Frontal cortex (tissue), 4 donors: ENCODE measurements around the gene CD93. TPM values are rescaled to one million over a fixed set of nuclear protein-coding genes. Genes with fewer than 3 reads are reported as not detected.

Experiments
- DNase-seq, 2 donors: peaks; one replicate each; pipeline ENCODE4 v3.0.0; 2012; ENCODE audit warnings: low spot score in 2 of 2
- FAIRE-seq: peaks from 2 replicates; lab custom pipeline; 2012; peaks lifted over from hg19 to GRCh38; lab: Jason Lieb, UNC
- total RNA-seq: library from RNA; depleted of rRNA; stranded (reverse); fragments of >200 nt; gene quantifications from one replicate; pipeline ENCODE4 v1.2.3, GENCODE V29; 2014
- donor health status: control.
- donor health status: control.
- donor health status: control.

CD93 gene
- total RNA-seq, 1 donor from 2014 or later: 10.6 TPM

GRCh38 chr20:23101696-23102406 lies 15.7 kb upstream of the CD93 start:
- no peak for DNase-seq
- no peak for FAIRE-seq

DNA sequence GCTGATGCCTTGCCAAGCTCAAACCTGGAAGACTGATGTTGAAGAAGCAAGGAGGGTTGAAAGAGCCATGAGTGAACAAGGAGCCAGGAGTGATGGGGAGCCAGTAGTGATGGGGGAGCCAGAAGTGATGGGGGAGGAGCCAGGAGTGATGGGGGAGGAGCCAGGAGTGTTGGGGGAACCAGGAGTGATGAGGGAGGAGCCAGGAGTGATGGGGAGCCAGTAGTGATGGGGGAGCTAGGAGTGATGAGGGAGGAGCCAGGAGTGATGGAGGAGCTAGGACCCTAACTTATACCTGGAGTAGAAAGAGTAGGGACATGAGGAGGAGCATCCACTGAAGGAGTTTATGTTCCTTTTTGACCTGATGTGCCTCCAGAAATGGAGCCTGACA lies 14.6 kb upstream of the CD93 start:
- DNase-seq: no peak
- FAIRE-seq: no peak

- FAIRE-seq (no peak), DNase-seq (no peak)
Observed at GRCh38 chr20:23099791-23100719, 13.9 kb upstream of the CD93 start.

DNA sequence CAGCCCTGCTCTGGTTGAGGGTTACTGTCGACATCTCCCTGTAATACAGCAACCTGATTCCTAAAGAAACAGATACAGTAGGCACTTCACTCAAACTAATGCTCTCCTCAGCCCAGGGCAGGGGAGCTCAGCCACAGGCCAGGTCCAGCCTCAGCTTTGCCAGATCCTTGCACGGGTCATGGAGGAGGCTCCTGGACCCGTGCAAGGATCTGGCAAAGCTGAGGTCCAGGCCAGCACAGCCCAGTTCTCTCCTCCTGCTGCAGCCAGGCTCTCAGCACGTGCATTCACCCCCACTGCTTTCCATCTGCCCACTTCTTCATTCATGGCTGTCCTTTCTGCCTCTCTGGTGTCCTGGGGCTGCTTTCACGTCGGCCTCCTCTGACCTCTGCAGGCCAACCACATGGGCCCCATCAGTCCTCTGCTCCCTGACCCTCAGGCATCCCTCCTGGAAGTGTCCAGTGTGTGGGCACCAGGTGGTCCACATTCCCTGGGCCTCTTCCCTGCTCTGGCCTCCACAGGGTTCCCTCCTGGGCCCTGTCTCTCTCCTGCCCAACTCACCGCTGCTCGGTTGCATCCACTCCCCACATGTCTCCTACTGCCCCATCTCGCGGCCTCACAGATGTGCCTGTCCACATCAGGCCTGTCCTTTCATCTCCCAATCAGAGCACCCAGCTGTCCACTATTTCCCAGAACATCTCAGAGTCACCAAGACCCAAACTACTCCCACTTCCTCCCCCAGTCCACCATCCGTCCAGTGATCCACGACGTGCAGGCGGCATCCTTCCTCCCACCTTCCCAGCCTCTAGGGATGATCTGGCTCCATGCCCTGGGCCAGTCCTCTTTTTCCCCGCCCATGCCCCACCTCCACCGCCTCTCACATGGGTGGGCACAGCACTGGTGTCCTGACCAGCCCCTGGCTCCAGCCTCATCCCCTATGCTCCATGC lies 11.8 kb upstream of the CD93 start:
- DNase-seq (no peak), FAIRE-seq (no peak)

DNA sequence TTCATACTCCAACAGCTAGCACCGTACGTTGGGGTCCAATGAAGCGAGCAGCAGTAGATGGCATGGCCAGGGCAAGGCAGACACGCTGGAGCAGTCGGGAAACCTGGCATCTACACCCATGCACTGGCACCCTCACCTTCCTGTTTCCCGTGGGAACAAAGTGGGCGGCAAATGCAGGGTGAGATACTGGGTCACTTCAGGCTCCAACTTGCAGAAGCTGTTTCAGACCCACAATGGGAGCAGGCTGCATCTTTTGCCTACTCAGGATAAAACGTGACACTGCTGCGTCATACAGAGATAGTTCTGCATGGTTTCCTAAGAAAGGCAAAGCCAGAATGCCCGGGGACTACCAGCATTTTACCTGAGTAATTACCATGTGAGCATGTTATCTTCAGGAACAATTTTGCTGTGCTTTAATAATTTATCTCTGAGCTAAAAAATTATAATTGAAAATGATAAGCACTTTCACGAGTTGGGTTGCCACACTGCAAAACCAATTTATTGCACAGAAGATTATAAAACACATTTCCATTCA lies 10.9 kb upstream of the CD93 start:
- no peak for DNase-seq
- FAIRE-seq: no peak

GRCh38 chr20:23096097-23096496 lies 10.0 kb upstream of the CD93 start:
- DNase-seq: no peak
- FAIRE-seq: no peak

GRCh38 chr20:23095499-23095898 lies 9.4 kb upstream of the CD93 start:
- no peak for FAIRE-seq
- no peak for DNase-seq

DNA sequence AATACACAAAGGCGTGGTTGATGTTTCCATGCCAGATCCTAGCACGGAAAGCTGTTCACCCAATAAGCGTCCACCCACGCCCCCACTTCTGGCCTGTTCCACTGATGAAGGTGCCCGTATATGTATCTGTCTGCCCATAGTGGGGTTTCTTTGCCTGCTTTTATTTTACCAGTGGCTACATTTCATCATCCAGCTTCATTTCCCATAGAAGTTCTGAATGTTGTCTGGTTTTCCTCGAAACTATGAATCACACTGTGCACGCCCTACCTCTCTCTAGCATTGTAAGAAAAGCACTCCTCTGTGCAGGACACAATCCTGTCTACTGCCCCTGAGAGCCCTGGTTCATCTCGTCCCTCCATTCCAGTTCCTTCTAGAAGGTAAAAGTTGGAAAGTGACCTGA lies 8.8 kb upstream of the CD93 start:
- FAIRE-seq (no peak), DNase-seq (no peak)

DNA sequence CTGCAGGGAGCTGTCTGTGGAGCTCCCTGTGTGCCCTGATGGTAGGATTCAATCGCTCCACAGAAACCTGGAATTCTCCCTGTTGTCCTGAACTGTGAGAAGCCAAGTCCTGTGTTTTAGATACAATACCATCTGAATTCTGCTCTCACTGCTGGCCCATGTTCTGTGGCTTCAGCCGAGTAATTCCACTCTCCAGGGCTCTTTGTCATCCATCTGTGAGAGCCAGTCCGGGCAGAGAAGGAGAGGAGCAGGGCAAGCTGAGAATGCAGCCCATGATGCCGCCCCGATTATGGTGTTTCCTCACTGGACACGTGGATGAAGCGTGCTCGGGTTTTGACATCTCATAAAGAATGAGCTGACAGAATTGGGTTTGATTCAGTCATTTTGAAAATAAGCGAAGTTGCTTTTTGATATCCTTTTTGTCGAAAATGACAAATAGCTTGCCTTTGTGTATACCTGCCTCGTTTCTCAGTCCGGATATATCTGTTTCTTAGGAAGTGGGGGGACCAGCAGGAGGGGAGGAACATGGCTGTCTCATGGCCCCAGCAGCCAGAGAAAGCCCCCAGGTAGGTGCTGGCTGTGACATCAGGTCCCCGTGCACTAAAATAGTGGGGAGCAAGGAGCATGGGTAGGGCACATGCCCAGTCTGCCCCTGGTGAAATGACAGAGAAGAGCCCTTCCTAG lies 8.2 kb upstream of the CD93 start:
- FAIRE-seq (no peak), DNase-seq (no peak)

DNA sequence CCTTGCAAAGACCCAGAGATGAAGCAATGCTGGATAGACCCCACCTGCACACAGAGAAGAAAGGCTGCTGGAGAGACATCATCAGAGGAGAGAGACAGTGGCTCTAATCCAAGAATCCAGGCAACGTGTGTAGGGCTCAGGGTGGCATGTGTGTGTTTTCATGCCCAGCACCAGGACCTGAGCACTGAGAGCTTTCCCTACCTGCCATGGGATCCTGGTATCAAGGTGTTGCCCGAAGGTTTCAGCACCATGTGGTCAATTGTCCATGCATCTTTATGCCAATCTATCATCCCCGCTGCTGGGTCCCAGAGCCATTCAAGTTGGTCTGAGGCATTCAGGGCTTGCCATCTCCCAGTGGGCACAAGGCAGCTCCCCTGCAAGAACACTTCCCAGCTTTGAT lies 7.5 kb upstream of the CD93 start:
- DNase-seq: no peak
- FAIRE-seq: no peak

DNA sequence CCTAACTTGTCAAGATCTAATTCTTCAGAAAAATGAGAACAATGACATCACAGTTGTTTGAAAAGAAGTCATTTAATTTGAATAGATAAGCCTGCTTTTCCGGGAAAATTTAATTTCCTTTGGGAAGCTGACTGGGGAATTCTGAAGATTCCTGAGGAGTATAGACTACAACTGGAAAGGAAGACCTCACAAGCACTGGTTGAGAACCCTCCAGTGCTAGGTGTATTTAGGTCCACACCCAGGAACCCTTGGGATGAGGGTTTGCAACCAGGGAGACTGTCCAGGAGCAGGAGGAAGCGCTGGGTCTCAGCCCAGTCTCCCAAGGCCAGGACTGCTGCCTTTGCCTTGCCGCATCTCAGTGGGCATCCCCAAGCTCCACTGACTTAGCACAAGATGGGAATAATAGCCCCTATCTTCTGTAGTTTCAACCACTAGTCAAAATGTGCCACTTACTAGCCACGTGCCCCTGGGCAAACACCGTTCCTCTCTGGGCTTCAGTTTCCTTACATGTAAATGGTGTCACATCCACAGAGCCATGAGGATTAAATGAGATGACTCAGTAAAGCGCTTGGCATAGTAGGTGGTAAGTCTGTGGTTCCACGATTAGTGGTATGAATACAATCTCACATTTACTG lies 6.9 kb upstream of the CD93 start:
- FAIRE-seq (no peak), DNase-seq (no peak)

DNA sequence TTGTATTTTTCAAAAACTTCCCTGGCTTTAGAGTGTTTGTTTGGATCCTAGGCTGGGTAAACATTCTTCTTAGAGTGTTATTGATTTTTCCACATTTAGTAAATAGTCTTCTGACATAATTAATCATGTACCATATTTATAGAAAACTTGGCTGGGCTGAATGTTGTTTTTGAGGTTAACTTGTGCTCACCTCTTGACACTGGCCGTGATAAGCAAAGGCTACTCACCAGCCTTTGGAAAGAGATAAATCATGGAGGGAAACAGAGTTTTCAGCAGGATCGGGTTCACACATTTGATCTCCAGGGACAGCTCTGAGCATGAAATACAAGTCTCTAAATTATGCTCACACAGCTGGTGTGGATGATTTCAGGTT lies 6.2 kb upstream of the CD93 start:
- FAIRE-seq: no peak
- DNase-seq: no peak

GRCh38 chr20:23091721-23092383 lies 5.7 kb upstream of the CD93 start:
- DNase-seq: no peak
- FAIRE-seq: no peak

GRCh38 chr20:23090878-23091277 lies 4.8 kb upstream of the CD93 start:
- DNase-seq (no peak), FAIRE-seq (no peak)

- no peak for FAIRE-seq
- DNase-seq: no peak
Observed at GRCh38 chr20:23090147-23090546, 4.0 kb upstream of the CD93 start.

GRCh38 chr20:23088866-23089265 lies 2.7 kb upstream of the CD93 start:
- DNase-seq (no peak), FAIRE-seq (no peak)

DNA sequence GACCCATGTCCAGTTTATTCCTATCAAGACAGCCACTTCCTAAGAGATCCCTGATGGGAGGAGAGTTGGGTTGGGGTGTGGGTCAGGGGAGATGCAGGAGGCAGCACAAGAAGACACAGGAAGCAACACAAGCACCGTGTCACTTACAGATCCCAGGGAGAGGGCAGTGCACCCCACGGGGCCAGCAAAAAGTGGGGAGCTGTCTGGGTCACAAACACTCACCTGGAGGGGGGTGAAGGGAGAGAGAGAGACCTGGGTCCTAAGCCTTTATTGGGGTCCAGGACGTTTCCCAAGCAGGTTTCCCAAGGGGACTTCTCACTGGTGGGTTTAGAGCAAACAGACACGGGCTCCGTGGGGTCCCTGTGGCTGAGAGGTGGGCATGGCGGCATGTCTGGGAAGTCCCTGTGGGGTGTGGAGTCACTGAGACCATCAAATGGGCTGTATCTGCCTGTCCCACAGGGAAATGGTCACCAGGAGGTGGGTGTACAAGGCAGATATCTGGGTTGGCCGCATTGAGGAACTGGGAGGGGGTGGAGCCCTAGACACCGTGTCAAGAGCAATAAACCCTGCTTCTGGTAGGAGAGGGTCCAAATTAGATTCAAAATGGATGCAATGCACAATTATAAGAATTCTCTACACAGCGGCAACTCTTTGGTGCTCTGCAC lies 1.6 kb upstream of the CD93 start:
- FAIRE-seq (no peak), DNase-seq (no peak)

DNA sequence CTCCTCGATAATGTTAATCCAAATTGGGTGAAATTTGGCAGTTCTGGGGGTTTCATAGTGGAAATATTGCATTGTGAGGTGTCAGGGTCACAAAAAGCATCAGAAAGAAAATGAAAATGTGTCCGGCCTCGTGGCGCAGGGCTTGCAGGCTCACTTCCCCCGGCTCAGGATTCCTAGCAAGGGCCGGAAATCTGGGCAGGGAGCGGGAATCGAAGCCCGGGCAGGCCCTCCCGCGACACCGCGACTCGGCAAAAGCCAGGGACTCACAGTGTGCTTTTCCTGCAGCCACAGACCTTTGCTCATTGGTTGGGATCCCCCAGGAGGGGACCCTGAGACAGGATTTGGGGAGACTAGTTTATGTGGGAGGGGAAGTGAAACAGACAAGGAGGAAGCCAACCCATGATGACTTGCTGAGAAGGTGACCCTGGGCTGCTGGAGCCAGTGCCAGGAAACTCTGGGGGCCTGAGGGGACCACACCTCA lies 847 bp upstream of the CD93 start:
- DNase-seq (no peak), FAIRE-seq (no peak)
